ENCODE measurements around the gene LGR6.
"Not testable (repeated sequence)": the region's sequence is repeated elsewhere in the genome, so short reads cannot be mapped to it uniquely, and the experiment has no call there.

Gene LGR6

DNA sequence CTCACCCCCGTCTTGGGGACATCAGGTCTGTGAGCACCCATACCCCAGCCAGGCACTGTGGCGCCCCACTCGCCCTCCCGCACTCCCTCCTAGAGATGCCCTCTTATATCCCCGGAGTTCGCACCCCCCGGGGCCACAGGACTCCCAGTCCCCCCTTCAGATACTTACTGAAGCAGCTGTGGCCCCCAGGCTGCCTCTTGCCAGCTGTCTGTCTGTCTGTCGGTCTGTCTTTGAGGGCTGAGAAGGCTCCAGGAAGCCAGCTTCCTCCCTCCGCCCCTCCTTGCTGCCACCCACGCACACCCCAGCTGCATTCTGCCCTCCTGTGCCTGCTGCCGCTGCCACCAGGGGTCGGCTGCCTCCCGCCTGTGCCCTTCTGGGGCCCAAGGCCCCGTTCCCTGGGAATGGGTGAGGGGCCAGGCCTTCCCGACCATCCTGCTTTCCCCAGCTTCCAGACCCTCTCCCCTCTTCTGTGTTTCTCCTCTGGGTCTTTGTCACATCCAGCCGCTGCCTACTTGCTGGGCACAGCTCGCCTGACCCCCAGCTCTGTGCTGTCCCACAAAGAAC is 33.1 kb upstream of the LGR6 start, which contains the start of gene PTPN7:
Gene PTPN7 (minus strand): TSS at position 226 of the 564 bp plus-strand sequence. CDS start 1,200 bp downstream, outside the sequence.
- DNase-seq (ENCODE audit: low spot score): no peak

DNA sequence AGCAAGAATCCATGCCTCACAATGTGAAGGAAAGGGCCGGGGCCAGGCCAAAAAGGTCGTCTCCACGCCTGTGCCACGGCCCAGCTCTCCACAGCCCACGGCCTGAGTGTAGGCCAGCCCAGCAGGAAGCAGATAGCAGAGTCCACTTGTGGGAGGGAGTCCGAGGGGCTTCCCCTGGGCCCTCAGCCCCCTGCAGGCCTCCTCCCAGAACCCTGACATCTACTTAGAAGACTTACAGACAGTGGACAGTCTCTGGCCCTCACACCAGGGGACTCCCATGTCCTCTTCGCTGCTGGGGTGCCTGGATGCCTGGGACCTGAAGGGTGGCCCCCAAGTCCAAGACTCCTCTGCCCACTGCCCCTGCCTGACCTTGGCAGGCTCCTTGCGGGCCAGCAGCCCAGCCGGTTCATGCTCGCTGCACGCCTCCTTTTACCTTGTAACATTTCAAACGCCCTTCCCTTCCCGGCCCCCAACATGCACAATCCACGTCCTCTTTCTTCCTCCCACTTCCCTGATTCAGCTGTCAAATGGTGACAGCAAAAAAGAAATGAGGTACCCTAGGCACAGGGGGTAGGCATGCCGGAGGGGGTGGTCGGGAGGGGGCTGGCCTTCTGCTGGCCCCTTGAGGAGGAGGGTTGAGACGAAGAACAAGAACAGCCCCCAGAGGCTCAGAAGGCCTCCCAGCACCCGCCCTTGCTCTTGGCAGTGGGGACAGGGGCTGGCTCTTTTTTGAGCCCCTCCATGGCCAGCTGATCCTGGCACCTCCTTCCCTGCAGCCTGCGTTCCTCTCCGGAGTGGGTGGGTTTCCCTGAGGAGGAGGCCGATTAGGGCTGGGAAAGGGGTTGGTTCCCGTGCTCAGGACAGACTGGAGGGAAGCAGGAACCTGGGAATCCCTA is 32.2 kb upstream of the LGR6 start:
- DNase-seq (ENCODE audit: low spot score): no peak

DNA sequence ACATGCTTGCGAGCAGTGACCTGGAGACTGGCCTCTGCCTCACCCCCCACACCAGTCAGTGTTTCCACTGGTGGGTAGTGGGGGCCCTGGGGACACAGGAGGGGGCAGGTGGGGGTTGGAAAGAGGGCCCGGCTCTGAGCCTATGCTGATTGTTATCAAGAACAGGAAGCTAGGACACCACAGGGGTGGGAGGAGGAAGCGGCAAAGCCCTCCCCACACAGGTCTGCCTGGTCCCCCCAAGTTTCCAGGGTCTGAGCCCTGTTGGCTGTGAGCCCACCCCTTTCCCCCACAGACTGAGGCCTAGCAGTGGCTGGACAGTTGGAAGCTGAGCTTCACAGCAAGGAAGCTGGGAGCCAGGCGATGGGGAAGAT is 31.6 kb upstream of the LGR6 start:
- DNase-seq (ENCODE audit: low spot score): no peak

DNA sequence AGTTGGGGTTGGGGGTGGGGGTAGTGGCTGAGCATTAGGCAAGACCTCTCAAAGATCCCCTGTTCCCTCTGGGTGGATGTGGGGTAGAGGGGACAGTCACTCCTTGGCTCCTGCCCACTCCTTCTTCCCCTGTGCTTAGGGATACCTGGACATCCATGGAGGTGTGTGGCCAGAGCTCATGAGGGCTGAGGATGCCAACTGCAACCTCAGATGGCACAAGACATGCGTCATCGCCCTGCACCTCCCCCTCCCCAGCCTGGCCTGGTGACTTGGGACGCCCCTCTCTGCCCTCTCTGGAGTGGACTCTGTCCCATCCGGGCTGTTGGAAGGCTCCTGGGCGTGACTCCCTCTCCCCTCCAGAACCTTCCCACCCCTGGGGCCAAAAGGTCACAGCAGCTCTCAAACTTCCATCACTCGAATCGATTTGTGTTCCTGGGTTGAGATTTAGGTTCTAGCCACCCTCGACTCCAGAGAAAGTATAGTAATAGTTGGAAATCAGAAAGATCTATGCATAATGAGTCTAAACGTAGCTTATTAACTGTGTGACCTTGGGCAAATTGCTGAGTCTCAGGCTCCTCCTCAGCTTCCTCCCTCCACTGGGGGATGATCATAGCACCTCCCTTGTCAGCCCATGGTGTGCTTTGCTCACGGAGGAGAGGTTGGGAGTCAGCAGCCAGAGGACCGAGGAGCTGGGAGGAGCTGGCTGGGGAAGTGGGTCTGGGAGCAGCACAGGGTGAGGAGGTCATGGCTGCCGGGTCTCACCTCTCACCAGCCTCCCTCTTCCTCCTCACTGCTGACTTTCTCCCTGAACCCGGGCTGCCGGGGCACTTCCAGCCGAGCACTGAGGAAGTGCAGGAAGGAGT is 30.9 kb upstream of the LGR6 start:
- DNase-seq (ENCODE audit: low spot score): no peak

DNA sequence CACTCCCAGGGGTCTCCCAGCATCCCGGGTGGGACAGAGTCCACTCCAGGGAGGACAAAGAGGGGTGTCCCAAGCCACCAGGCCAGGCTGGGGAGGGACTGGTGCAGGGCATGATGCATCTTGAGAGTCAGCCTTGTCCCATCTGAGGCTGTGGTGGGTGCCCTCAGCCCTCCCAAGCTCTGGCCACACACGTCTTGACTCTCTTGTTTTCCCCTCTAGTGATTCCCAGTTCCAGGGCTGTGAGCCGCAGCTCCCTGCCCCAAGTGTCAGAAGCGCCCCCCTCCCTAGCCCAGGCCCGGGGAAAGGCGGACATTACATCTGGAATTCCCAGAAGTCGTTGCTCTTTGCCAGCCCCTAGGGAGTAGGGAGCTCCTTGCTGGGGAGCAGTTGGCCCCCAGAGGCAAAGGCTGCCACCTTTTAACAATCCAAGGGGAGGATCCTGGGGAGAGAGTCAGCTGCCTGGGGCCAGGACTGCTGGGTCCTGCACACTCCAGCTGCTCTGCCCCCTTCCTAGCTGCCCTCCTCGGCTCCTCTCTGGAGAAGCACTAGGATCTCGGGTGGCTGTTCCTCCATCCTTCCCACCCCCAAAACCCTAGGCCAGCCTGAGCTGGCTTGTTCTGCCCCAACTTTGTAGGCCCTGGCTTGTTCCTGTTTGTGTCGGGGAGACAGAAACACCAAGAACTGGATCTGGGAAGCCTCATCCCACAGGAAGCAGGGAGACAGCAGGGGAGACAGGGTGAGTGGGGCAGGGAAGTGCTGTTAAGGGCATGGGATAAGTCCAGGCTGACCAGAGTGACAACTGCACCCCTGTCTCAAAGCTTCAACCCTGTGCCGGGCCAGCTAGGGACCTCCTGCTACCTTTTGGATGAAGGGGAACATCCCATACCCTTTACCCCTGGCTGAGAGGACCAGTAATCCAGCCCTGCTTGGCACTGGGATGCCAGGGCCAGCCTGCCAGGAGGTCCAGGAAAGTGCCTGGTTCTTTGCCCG is 30.0 kb upstream of the LGR6 start:
- no peak for DNase-seq (ENCODE audit: low spot score)

DNA sequence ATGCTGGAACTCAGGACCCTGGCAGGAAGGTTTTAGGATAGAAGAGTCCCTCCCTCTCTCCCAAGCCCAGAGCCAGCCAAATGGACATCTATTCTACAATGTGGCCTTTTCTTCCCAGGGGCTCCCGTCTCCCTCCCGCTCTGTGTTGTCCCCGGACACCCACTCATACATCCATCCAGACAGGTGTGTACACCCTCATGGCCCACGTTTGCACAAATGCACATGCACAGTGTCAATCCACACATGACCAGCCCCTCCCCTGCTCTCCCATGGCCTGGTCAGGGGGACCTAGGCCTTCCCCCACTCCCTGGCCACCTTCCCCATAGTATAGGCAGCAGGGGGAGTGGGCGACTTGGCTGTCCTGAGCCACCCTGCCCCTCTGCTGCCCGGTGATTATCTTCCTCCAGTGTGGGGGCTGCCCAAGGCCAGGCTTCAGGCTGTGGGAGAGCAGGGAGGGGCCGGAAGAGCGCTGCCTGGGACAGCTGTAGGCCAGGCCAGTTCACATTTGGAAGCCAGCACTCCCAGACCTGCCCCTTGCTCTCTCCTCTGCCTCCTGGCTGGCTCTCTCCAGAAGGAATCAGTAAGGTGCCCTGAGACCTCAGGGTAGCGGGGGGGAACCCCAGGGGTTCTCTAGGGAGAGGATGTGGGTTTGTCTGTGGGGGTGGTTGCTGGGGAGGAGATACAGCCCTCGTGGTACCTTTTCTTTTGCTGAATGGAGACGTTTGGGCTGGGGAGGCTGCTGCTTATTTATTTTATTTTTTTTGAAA is 29.1 kb upstream of the LGR6 start:
- peak; percentile 41 for DNase-seq (ENCODE audit: low spot score)

- no peak for DNase-seq (ENCODE audit: low spot score)
These were observed 28.2 kb upstream of the LGR6 start for GRCh38 chr1:202165267-202165941.

GRCh38 chr1:202165942-202166843 is 27.4 kb upstream of the LGR6 start:
- DNase-seq (ENCODE audit: low spot score): no peak

- not testable (repeated sequence) for DNase-seq (ENCODE audit: low spot score)
These were observed 26.5 kb upstream of the LGR6 start for GRCh38 chr1:202167054-202167453.

DNA sequence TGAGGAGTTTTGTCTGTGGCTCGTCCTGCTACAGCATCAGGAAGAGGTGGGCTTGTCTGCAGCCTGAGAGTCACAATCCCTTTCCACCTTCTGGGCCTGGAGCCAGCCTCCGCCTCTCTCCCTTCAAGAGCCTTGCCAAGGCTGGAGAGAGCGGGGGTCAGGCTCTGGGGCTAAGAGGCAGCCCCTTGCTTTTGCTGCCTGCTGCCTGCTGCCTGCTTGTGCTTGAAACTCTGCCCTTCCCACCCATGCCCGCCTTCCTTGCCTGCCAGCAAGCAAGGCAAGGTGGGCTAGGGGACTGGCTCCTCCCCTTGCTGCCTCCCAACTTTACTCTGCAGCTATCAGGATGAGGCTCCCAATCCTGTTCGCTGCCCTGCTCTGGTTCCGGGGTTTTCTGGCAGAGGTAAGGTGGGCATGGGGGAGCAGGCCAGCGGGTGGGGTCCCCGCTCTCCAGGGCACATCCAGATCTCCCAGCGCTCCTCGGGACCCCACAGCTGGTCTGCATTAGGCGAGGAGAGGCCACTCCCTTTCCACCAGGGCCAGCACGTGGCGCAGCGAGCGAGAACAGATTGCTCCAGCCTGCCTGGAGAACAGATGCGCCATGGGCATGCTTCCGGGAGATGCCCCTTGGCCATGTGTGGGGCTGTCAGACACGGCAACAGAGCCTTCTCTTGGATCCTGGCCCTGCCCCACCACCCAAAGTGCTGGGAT is 25.7 kb upstream of the LGR6 start:
- peak; percentile 89 for DNase-seq (ENCODE audit: low spot score)

- DNase-seq (ENCODE audit: low spot score): no peak
These were observed 24.7 kb upstream of the LGR6 start for GRCh38 chr1:202168861-202169260.

- no peak for DNase-seq (ENCODE audit: low spot score)
These were observed 22.9 kb upstream of the LGR6 start for GRCh38 chr1:202170726-202171125.

DNA sequence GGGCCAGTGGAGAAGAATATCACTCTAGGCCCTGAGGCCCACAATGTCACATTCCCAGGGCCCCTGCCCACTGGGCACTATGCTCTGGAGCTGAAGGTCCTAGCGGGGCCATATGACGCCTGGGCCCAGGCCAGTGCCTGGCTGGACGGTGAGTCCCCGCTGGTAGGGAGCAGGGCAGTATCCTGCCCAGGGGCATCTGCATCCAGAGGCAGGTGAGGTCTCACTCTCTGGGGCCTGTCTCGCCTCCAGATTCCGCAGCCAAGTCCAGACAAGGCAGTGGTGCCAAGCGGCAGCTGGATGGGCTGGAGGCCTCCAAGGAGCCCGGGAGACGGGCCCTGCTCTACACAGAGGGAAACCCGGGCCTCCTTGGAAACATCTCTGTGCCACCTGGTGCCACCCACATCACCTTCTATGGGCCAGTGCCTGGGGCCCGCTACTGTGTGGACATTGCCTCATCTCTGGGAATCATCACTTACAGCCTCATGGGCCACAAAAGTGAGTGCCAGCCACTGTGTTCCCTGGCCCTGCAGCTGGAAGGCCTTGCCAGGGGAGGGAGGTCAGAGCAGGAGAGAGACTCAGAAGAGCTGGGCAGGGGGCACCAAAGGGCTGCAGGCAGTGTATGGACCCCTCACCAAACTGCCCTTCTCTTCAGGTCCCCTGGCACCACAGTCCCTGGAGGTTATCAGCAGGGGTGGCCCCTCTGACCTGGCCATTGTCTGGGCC is 22.1 kb upstream of the LGR6 start:
- DNase-seq (ENCODE audit: low spot score): no peak

GRCh38 chr1:202172015-202172355 is 21.6 kb upstream of the LGR6 start:
- DNase-seq (ENCODE audit: low spot score): no peak

DNA sequence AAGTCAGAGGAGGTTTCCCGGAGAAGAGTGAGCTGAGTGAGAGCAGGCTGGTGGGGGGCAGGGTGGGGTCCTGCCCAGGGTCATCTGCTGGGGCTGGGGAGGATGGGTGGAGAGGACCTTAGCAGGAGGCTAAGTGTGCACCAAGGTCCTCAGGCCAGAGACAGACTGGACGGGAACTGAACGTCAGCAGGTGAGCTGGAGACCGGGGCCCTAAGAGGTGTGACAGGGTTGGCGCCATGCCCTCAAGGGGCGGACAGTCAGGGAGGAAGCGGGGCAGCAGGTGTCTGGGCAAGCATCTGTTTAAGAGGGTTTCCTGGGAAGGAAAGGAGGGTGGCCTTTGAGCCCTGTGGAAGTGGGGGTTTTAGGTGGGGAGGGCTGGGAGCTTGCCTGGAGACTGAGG is 19.6 kb upstream of the LGR6 start:
- no peak for DNase-seq (ENCODE audit: low spot score)

- DNase-seq (ENCODE audit: low spot score): no peak
These were observed 16.4 kb upstream of the LGR6 start for GRCh38 chr1:202176949-202177927.
